HFFc6 (cell line): Measurements from ENCODE around the gene SLC25A43. TPM values are rescaled to one million over a fixed set of nuclear protein-coding genes. Genes with fewer than 3 reads are reported as not detected.
A peak's percentile ranks its signal among the peaks of the same experiment; 100 is the strongest.

Source experiments
- DNase-seq: peaks from one replicate; pipeline ENCODE4 v3.0.0-alpha.2; 2018
- H3K27ac Mint-ChIP-seq: 2 replicates; pipeline ENCODE4 v1.8.0; 2020; ENCODE audit warnings: mild to moderate bottlenecking, mixed read lengths
- H3K27me3 Mint-ChIP-seq: 2 replicates; pipeline ENCODE4 v1.8.0; 2021; ENCODE audit warnings: mild to moderate bottlenecking, moderate library complexity, mixed read lengths; ENCODE audit not compliant: insufficient read depth
- H3K36me3 Mint-ChIP-seq: 2 replicates; pipeline ENCODE4 v1.8.0; 2021; ENCODE audit warnings: low read depth, mixed read lengths
- H3K4me1 Mint-ChIP-seq: 2 replicates; pipeline ENCODE4 v1.8.0; 2020; ENCODE audit warnings: low read depth, mixed read lengths
- H3K4me3 Mint-ChIP-seq: 2 replicates; pipeline ENCODE4 v1.8.0; 2020; ENCODE audit warnings: mild to moderate bottlenecking, moderate library complexity, mixed read lengths
- H3K9me3 Mint-ChIP-seq: 2 replicates; pipeline ENCODE4 v1.8.0; 2020; ENCODE audit warnings: mild to moderate bottlenecking, mixed read lengths
- CTCF ChIP-seq: fragments of 200-600 bp; sonication (generic); IDR thresholded peaks from 2 replicates; pipeline ENCODE4 v1.5.0; 2021; ENCODE audit warnings: antibody characterized with exemption, mild to moderate bottlenecking
- total RNA-seq, 6 experiments: library from RNA; stranded (reverse); fragmentation: NEBNext Ultra II Directional; extraction: Animal tissue kit (Norgen Biotek cat#: 25700); gene quantifications; 2 replicates in 1 of 6; 3 replicates in 5 of 6; pipeline ENCODE4 v1.2.3, GENCODE V29; 2021

The SLC25A43 gene
- total RNA-seq, 6 experiments from 2014 or later: 19.4 to 26.0 (median 22.7) TPM

- Mint-ChIP-seq H3K27ac (peak overlapping the region; percentile 83), H3K4me3 (peak overlapping the region; percentile 88), H3K27me3 (no peaks in the 10 kb centered on the region; the same call in 1 of the 2 replicates), H3K36me3 (peaks cover 6% of the 10 kb centered on the region; the same call in 1 of the 2 replicates), H3K4me1 (no peaks in the 10 kb centered on the region), H3K9me3 (no peaks in the 10 kb centered on the region)
- DNase-seq: peak; percentile 51
- TF ChIP-seq CTCF: peak; percentile 80
Measured at GRCh38 chrX:119468551-119469312, 69.6 kb downstream of the SLC25A43 start.

- H3K27me3 Mint-ChIP-seq: no peaks in the 10 kb centered on the region; the same call in 1 of the 2 replicates
- peak; percentile 17; the same call in 1 of the 2 replicates for TF ChIP-seq CTCF
- H3K27ac Mint-ChIP-seq: no peak overlapping the region; the same call in 1 of the 2 replicates
- H3K4me3 Mint-ChIP-seq: peak overlapping the region; percentile 88
- H3K4me1 Mint-ChIP-seq: no peaks in the 10 kb centered on the region
- H3K9me3 Mint-ChIP-seq: no peaks in the 10 kb centered on the region
- no peak for DNase-seq
- H3K36me3 Mint-ChIP-seq: peaks cover 6% of the 10 kb centered on the region; the same call in 1 of the 2 replicates
Measured at GRCh38 chrX:119469313-119469635, 70.1 kb downstream of the SLC25A43 start.

- Mint-ChIP-seq H3K27ac (no peak overlapping the region), H3K9me3 (no peaks in the 10 kb centered on the region), H3K27me3 (no peaks in the 10 kb centered on the region; the same call in 1 of the 2 replicates), H3K4me1 (peaks cover 28% of the 10 kb centered on the region), H3K4me3 (0 out of 2 replicates have a peak overlapping the region, but pooled peaks have one; percentile 34), H3K36me3 (peaks cover 6% of the 10 kb centered on the region; the same call in 1 of the 2 replicates)
- DNase-seq: no peak
- no peak for TF ChIP-seq CTCF
Measured at GRCh38 chrX:119474615-119475388, 75.7 kb downstream of the SLC25A43 start.

GRCh38 chrX:119475389-119476101 lies 76.4 kb downstream of the SLC25A43 start:
- Mint-ChIP-seq H3K4me3 (0 out of 2 replicates have a peak overlapping the region, but pooled peaks have one; percentile 34), H3K27ac (no peak overlapping the region), H3K27me3 (no peaks in the 10 kb centered on the region; the same call in 1 of the 2 replicates), H3K36me3 (peaks cover 5% of the 10 kb centered on the region; the same call in 1 of the 2 replicates), H3K4me1 (peaks cover 28% of the 10 kb centered on the region), H3K9me3 (no peaks in the 10 kb centered on the region)
- DNase-seq: no peak
- TF ChIP-seq CTCF: no peak

- H3K27me3 Mint-ChIP-seq: no peaks in the 10 kb centered on the region; the same call in 1 of the 2 replicates
- H3K4me1 Mint-ChIP-seq: peaks cover 28% of the 10 kb centered on the region
- peak; percentile 59 for DNase-seq
- no peaks in the 10 kb centered on the region for H3K36me3 Mint-ChIP-seq
- no peak for TF ChIP-seq CTCF
- H3K9me3 Mint-ChIP-seq: no peaks in the 10 kb centered on the region
- no peak overlapping the region; the same call in 1 of the 2 replicates for H3K4me3 Mint-ChIP-seq
- no peak overlapping the region for H3K27ac Mint-ChIP-seq
Measured at GRCh38 chrX:119477812-119478232, 78.7 kb downstream of the SLC25A43 start.
